NCI-H226 (cell line): ENCODE measurements around the gene MMP2.
A peak's percentile ranks its signal among the peaks of the same experiment; 100 is the strongest.

Source experiments
- DNase-seq: peaks from one replicate; pipeline ENCODE4 v3.0.0-alpha.2; 2015

Gene MMP2

GRCh38 chr16:55521792-55522191, 42.8 kb downstream of the MMP2 start:
- no peak for DNase-seq

GRCh38 chr16:55526441-55526840, 47.4 kb downstream of the MMP2 start:
- DNase-seq = peak; percentile 19

GRCh38 chr16:55527885-55528284, 48.9 kb downstream of the MMP2 start:
- no peak for DNase-seq

- no peak for DNase-seq
Measured at GRCh38 chr16:55529018-55529417, 50.0 kb downstream of the MMP2 start.

GRCh38 chr16:55530316-55530856, 51.4 kb downstream of the MMP2 start:
- no peak for DNase-seq

GRCh38 chr16:55532227-55532626, 53.2 kb downstream of the MMP2 start:
- DNase-seq = no peak

- DNase-seq = no peak
Measured at GRCh38 chr16:55534756-55535155, 55.8 kb downstream of the MMP2 start.

- no peak for DNase-seq
Measured at GRCh38 chr16:55539049-55539448, 60.1 kb downstream of the MMP2 start.

- DNase-seq = no peak
Measured at GRCh38 chr16:55539488-55539887, 60.5 kb downstream of the MMP2 start.

GRCh38 chr16:55540221-55540620, 61.2 kb downstream of the MMP2 start:
- DNase-seq = no peak

- DNase-seq = peak; percentile 57
Measured at GRCh38 chr16:55542459-55543082, 63.6 kb downstream of the MMP2 start.

GRCh38 chr16:55543472-55543871, 64.5 kb downstream of the MMP2 start:
- no peak for DNase-seq

- peak; percentile 84 for DNase-seq
Measured at GRCh38 chr16:55552621-55553020, 73.6 kb downstream of the MMP2 start.

GRCh38 chr16:55555436-55555835, 76.4 kb downstream of the MMP2 start:
- DNase-seq = no peak
